GM20000 (cell line): ENCODE measurements around the gene CHST2.

Experiments
- DNase-seq: peaks from one replicate; pipeline ENCODE4 v3.0.0; 2012; ENCODE audit warnings: low spot score
- TF ChIP-seq, protein P1 (sequence below): IDR thresholded peaks from 2 replicates; pipeline ENCODE4 v1.5.1; 2012; ENCODE audit warnings: mild to moderate bottlenecking, control low read depth; ENCODE audit errors: extremely low read depth, missing control alignments

The CHST2 gene

DNA sequence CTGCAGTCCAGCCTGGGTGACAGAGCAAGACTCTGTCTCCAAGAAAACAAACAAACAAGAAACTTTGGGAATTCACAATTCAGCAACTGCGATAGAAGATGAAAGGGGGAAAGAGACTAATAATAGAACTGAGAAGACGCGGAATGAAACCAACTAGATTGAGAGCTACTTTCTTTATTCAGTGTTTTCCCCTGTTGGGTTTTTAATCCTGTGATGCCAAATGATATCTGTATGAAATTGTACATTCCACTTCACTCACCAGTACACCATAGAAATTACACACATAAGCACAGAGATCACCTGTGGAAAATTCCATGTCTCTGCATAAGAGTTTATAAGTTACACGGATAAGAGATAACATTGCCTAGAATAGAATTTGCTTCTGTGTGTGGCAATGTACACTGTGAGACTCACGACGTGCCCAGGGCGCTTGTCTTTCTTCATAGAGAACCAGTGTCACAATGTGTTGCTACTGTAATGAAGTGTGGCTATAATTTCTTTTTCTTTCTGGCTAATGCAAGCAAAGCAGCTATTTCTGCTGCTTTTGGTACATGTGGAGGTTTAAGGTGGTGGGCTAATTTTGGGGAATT lies 17.7 kb upstream of the CHST2 start:
- DNase-seq: no peak
- TF ChIP-seq, protein P1, sequence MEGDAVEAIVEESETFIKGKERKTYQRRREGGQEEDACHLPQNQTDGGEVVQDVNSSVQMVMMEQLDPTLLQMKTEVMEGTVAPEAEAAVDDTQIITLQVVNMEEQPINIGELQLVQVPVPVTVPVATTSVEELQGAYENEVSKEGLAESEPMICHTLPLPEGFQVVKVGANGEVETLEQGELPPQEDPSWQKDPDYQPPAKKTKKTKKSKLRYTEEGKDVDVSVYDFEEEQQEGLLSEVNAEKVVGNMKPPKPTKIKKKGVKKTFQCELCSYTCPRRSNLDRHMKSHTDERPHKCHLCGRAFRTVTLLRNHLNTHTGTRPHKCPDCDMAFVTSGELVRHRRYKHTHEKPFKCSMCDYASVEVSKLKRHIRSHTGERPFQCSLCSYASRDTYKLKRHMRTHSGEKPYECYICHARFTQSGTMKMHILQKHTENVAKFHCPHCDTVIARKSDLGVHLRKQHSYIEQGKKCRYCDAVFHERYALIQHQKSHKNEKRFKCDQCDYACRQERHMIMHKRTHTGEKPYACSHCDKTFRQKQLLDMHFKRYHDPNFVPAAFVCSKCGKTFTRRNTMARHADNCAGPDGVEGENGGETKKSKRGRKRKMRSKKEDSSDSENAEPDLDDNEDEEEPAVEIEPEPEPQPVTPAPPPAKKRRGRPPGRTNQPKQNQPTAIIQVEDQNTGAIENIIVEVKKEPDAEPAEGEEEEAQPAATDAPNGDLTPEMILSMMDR: no peak

DNA sequence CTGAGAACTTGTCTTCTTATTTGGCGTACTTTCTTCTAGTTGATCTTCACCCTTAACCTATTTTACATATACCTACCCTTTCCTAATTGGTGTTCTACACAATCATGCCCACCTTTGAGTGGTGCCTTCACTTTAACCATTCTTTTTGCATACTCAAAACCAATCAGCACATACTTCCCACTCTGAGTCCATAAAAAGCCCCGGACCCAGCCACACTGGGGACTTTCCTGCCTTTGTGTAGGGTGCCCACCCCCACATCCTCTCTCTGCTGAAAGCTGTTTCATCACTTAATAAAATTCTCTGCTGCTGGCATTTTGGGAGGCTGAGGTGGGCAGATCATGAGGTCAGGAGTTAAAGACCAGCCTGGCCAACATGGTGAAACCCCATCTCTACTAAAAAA lies 15.9 kb upstream of the CHST2 start:
- DNase-seq: no peak
- TF ChIP-seq, protein P1: no peak

DNA sequence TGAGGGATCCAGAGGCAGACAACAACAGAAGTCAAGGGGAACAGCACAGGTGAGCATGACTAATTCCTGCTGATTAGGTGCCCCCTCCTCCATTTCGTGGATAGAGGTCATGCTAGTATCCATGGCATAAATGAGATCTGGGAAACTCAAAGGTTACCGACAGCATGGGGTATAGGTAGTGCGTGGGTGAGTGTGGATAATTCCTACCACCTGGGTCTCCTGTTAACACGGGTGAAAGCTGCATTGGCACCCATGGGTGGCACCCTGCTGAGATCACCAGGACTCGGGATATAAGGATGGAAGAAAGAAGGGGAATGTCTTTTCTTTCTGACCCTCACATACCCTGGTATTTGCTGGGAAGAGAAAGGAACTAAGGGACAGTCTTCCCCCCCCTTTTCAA lies 14.4 kb upstream of the CHST2 start:
- TF ChIP-seq, protein P1: no peak
- DNase-seq: no peak

DNA sequence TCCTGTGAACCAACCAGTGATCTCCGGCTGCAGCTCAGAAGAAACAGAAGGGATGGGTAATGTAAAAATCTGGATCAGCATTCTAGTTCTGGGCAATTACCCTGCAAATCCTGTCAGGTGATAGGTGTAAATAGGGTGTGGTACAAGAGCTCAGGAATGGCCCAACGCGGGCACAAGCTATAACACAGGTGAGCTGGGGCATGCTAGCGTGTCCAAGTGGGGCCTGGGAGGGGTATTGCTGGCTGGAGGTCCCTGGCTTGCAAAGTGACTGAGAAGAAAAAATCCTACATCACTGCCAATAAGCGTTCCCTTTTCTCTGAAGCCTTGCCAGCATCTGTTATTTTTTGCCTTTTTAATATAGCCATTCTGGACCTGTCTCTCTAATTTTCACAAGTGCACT lies 9.7 kb upstream of the CHST2 start:
- TF ChIP-seq, protein P1: no peak
- DNase-seq: no peak

DNA sequence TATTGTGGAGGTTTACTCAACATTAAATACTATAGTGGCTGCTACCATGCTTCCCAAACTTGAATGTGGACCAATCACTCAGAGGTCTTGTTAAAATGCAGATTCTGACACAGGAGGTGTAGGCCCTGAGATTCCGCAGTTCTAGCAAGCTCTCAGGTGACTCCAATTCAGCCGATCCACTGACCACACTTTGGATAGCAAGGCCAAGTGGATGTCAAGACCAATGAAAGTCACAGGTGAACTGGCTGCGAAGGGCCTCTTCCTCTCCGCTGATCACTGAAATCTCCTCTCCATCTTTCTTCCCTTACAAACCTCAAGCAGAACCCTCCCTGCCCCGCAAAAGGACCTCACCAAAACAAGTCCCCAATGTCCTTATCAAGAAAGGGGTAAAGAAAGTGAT lies 9.2 kb upstream of the CHST2 start:
- DNase-seq: no peak
- TF ChIP-seq, protein P1: no peak

DNA sequence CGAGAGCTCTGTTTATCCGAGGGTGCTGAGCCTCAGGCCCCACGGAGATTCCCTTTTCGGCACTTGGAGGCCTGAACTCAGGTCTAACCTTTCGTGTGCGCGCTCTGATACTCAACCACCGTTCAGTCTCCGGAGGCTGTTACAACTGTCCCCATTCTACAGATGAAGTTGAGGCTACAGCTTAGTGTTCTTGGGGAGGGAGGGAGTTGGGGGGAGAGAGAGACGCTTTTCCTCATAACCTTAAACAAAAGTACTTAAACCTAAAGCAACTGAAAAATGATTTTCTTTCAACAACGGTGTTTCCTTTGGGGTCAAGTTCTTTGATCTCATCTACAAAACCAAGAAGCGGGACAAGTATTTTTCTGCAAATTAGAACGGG lies 952 bp upstream of the CHST2 start:
- no peak for DNase-seq

DNA sequence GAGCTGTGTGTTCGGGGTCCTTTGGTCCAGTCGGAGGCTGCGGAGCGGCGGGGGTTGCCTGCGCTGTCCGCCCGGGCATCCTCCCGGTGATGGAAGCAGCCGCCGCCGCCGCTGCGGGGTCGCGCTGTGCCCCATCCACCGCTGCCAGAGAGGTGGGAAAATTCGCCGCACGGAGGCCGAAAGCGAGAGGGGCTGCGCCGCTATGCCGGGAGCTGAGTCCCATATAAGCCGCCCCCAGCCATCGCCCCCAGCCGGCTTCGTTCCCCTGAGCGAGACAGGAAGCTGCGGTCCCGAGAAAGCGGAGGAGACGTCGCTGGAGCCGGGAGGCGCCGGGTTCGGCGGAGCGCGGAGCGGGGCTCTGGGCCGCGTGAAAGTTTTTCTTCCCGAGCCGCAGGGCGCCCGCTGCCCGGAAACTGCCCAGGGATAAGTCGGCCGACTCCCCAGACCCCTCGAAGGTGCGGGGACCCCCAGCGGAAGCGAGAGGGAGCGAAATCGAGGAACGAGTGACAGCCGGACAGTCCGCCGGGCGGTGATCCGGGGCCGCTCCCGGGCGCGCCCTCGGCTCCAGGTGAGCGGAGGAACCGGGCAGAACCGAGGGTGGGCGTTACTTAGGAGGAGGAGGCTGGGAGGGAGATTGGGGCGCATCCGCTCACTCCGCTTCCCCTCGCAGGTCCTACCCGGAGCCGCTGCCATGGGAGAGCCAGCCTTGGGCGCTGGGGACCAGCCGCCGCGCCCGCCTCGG lies 574 bp downstream of the CHST2 start:
- TF ChIP-seq, protein P1: no peak
- peak; percentile 63 for DNase-seq

More for the DNA sequence above, 952 bp upstream of the CHST2 start:
- TF ChIP-seq, protein P1: no peak
